NCI-H1105 treated with DMSO at 0.1 percent for 48 hours (cell line): Measurements from ENCODE around the gene ABCA7.

Source experiments
- DNase-seq: peaks from one replicate; lab custom pipeline; 2025; lab: John Stamatoyannopoulos, UW

The ABCA7 gene

GRCh38 chr19:1057176-1057855 lies 17.4 kb downstream of the ABCA7 start:
- DNase-seq = no peak

- no peak for DNase-seq
Observed at GRCh38 chr19:1058112-1058511, 18.2 kb downstream of the ABCA7 start.

- no peak for DNase-seq
Observed at GRCh38 chr19:1060689-1061088, 20.8 kb downstream of the ABCA7 start.

GRCh38 chr19:1061987-1062386 lies 22.1 kb downstream of the ABCA7 start:
- DNase-seq = no peak

- no peak for DNase-seq
Observed at GRCh38 chr19:1062387-1063029, 22.6 kb downstream of the ABCA7 start.

GRCh38 chr19:1063030-1063908 lies 23.4 kb downstream of the ABCA7 start:
- no peak for DNase-seq

GRCh38 chr19:1063909-1064660 lies 24.2 kb downstream of the ABCA7 start:
- DNase-seq = no peak

GRCh38 chr19:1064661-1065605 lies 25.0 kb downstream of the ABCA7 start:
- peak; percentile 54 for DNase-seq

- DNase-seq = no peak
Observed at GRCh38 chr19:1065606-1066109, 25.8 kb downstream of the ABCA7 start.

- no peak for DNase-seq
Observed at GRCh38 chr19:1066251-1066747, 26.4 kb downstream of the ABCA7 start.

- DNase-seq = no peak
Observed at GRCh38 chr19:1066748-1067340, 26.9 kb downstream of the ABCA7 start, which contains the start of gene ARHGAP45. Gene ARHGAP45 (plus strand): TSS chr19:1067167. CDS start chr19:1067406, 239 bp downstream.

- DNase-seq = no peak
Observed at GRCh38 chr19:1067341-1067957, 27.5 kb downstream of the ABCA7 start.

- DNase-seq = no peak
Observed at GRCh38 chr19:1068009-1069001, 28.4 kb downstream of the ABCA7 start.

- no peak for DNase-seq
Observed at GRCh38 chr19:1069009-1069779, 29.3 kb downstream of the ABCA7 start.

- no peak for DNase-seq
Observed at GRCh38 chr19:1070576-1070930, 30.6 kb downstream of the ABCA7 start.

GRCh38 chr19:1070931-1071791 lies 31.3 kb downstream of the ABCA7 start:
- DNase-seq = no peak
